Progenitor cell of endocrine pancreas (in vitro differentiated cells): ENCODE data around the gene CFAP57. TPM values are rescaled to one million over a fixed set of nuclear protein-coding genes. Genes with fewer than 3 reads are reported as not detected.

ENCODE experiments used
- DNase-seq: peaks from one replicate; pipeline ENCODE4 v3.0.0; 2021; ENCODE audit warnings: low spot score; ENCODE audit not compliant: unreplicated experiment
- H3K27ac Mint-ChIP-seq: 2 replicates; pipeline ENCODE4 v1.8.0; 2021; ENCODE audit warnings: mild to moderate bottlenecking, moderate library complexity, mixed read lengths
- H3K27me3 Mint-ChIP-seq: 2 replicates; pipeline ENCODE4 v1.8.0; 2021; ENCODE audit warnings: mixed read lengths
- H3K36me3 Mint-ChIP-seq: 2 replicates; pipeline ENCODE4 v1.8.0; 2022; ENCODE audit warnings: mixed read lengths; ENCODE audit not compliant: insufficient read depth
- H3K4me1 Mint-ChIP-seq: 2 replicates; pipeline ENCODE4 v1.8.0; 2021; ENCODE audit warnings: low read depth, mixed read lengths
- H3K4me3 Mint-ChIP-seq: 2 replicates; pipeline ENCODE4 v1.8.0; 2021; ENCODE audit warnings: low read depth, mild to moderate bottlenecking, moderate library complexity, mixed read lengths
- H3K9me3 Mint-ChIP-seq: 2 replicates; pipeline ENCODE4 v1.8.0; 2021; ENCODE audit warnings: low read depth, mixed read lengths
- CTCF ChIP-seq: fragments of 200-600 bp; sonication (generic); IDR thresholded peaks from one replicate; pipeline ENCODE4 v1.5.0; 2021; ENCODE audit warnings: antibody characterized with exemption, mild to moderate bottlenecking; ENCODE audit not compliant: unreplicated experiment
- total RNA-seq: library from RNA; stranded (reverse); gene quantifications from 2 replicates; pipeline ENCODE4 v1.2.1, GENCODE V29; 2021

Gene CFAP57
- total RNA-seq, 1 donor from 2014 or later, result 2.2 TPM

- DNase-seq, result no peak
- Mint-ChIP-seq H3K27ac (no peak overlapping the region), H3K4me1 (peaks cover 4% of the 10 kb centered on the region), H3K4me3 (no peak overlapping the region), H3K36me3 (peaks cover 3% of the 10 kb centered on the region), H3K9me3 (peaks cover 27% of the 10 kb centered on the region), H3K27me3 (no peaks in the 10 kb centered on the region)
- TF ChIP-seq CTCF, result no peak
Measured at GRCh38 chr1:43246466-43247213, 74.5 kb downstream of the CFAP57 start.

GRCh38 chr1:43247256-43247921 is 75.3 kb downstream of the CFAP57 start:
- Mint-ChIP-seq H3K9me3 (peaks cover 27% of the 10 kb centered on the region), H3K27me3 (no peaks in the 10 kb centered on the region), H3K27ac (no peak overlapping the region), H3K36me3 (peaks cover 3% of the 10 kb centered on the region), H3K4me1 (peaks cover 4% of the 10 kb centered on the region), H3K4me3 (no peak overlapping the region)
- no peak for DNase-seq
- TF ChIP-seq CTCF, result no peak

- DNase-seq, result no peak
- Mint-ChIP-seq H3K9me3 (peaks cover 27% of the 10 kb centered on the region), H3K4me1 (no peaks in the 10 kb centered on the region), H3K27ac (no peak overlapping the region), H3K4me3 (no peak overlapping the region), H3K27me3 (peaks cover 7% of the 10 kb centered on the region), H3K36me3 (peaks cover 3% of the 10 kb centered on the region)
- no peak for TF ChIP-seq CTCF
Measured at GRCh38 chr1:43250351-43250761, 78.2 kb downstream of the CFAP57 start.

GRCh38 chr1:43251024-43251423 is 78.9 kb downstream of the CFAP57 start:
- H3K27me3 Mint-ChIP-seq, result peaks cover 7% of the 10 kb centered on the region
- no peak overlapping the region for H3K4me3 Mint-ChIP-seq
- H3K36me3 Mint-ChIP-seq, result peaks cover 3% of the 10 kb centered on the region
- TF ChIP-seq CTCF, result no peak
- peaks cover 23% of the 10 kb centered on the region for H3K9me3 Mint-ChIP-seq
- no peaks in the 10 kb centered on the region for H3K4me1 Mint-ChIP-seq
- no peak overlapping the region for H3K27ac Mint-ChIP-seq
- DNase-seq, result no peak

GRCh38 chr1:43252225-43252624 is 80.1 kb downstream of the CFAP57 start:
- TF ChIP-seq CTCF, result no peak
- H3K36me3 Mint-ChIP-seq, result no peaks in the 10 kb centered on the region
- no peak for DNase-seq
- peaks cover 7% of the 10 kb centered on the region for H3K27me3 Mint-ChIP-seq
- peaks cover 13% of the 10 kb centered on the region for H3K9me3 Mint-ChIP-seq
- no peak overlapping the region for H3K4me3 Mint-ChIP-seq
- no peaks in the 10 kb centered on the region for H3K4me1 Mint-ChIP-seq
- no peak overlapping the region for H3K27ac Mint-ChIP-seq
